ELF-1 (cell line): Measurements from ENCODE around the gene PPP1R37.

Experiments used
- DNase-seq: peaks from one replicate; pipeline ENCODE4 v3.0.0-alpha.2; 2016; ENCODE audit warnings: low read depth, low spot score

PPP1R37 gene

DNA sequence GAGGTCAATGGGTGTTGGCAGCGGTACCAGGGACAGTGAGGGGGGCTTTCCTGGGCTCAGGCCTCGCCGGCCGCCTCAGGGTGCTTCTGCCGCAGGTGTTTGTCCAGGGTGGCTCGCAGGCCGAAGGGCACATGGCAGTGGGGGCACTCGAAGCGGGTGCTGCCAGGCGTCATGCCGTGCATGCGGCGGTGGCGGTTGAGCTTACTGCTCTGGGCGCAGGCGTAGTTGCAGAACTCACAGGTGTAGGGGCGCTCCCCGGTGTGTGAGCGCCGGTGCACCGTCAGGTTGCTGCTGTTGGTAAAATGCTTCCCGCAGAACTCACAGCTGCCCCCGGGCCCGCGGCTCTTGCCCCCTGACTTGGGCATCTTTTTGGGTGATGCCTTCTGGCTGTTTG, 21.4 kb upstream of the PPP1R37 start:
- no peak for DNase-seq

DNA sequence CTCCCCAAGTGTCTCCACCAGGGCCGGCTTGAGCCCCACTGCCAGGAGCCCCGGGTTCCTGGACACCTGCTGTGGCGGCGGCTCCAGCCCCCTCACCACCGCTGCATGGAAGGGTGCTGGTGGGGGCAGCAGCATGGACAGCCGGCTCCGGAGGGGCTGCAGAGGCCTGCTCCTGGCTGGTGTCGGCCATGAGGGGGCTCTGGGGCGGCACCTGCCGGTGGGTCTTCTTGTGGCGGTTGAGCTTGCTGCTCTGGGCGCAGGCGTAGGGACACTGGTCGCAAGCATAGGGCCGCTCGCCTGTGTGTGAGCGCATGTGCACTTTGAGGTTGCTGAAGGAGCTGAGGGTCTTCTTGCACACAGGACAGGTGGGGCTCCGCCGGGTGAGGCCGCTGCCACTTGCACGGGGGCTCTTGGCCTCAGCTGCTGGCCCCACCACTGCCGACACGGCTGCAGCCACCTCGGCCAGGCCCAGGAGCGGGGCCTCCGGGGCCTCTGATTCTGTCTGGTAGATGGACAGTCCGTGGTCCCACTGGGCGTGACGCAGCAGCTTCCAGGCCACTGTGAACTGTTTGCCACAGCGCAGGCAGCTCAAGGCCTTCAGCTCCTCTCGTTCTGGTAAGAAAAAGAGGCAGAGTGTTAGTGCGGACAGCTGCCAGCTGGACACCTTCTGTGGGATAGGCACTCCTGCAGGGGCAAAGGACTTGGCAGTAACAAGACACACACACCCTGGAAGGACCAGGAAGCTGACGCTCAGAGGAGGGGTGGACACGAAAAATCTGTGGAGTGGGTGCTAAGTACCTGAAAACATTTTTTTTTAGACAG, 20.8 kb upstream of the PPP1R37 start:
- DNase-seq = peak; percentile 45

DNA sequence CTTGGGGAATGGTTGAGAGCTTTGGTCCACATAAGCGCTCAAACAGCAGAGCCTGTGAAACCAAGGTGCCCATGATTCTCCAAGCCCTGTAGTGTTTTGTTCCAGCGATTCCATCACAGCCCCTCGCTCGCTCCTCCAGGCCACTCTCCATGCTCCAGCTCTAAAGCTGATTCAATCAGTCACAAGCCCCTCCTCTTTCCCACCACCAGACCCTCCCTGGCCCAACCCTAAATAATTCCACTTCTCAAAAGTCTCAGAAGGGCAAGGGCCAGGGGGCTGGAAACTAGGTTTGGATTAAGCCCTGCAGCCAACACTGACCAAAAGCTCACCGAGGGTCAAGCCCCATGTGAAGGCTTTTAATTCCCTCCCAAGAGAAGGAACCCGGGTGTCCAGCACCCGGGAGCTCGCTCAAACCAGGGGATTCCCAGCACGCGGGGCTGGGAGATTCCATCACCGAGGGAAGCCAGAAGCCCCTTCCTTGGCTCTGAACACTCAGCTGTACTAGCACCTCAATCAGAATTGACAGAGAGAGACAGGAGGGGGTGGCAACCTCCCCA, 18.2 kb upstream of the PPP1R37 start:
- peak; percentile 71 for DNase-seq

DNA sequence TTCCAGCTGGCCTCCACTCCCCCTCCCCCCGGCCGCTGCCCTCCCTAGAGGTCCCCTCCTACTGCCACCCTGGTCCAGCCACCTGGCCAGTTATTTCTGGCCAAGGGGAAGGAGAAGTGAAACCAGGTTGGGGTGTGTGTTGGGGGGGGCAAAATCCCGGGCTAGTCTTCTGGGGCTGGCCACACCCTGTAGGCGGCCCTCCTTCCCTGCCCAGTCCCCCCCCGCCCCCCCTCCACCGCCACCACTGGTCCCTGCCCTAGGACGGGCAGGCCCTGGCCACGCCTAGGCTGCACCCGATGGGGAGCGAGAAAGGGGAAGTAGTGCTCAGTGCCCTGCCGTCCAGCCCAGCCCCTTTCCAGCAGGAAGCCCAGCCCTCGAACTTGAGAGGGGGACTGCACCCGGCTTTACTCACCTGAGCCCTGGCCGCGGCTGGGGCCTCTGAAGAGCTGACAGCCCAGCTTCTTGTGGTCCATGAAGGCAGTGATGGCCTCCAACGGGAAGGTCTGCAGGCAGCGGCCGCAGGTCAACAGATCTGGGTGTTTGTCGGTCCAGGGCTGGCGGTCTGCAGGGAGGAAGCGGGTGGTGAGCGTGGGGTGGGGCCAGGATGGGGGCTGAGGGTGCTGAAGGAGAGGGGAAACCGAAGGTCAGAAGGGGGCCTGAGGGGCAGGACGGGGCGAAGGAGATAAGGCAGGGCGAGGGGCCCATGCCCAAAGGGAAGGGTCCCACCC, 17.5 kb upstream of the PPP1R37 start:
- DNase-seq = no peak

DNA sequence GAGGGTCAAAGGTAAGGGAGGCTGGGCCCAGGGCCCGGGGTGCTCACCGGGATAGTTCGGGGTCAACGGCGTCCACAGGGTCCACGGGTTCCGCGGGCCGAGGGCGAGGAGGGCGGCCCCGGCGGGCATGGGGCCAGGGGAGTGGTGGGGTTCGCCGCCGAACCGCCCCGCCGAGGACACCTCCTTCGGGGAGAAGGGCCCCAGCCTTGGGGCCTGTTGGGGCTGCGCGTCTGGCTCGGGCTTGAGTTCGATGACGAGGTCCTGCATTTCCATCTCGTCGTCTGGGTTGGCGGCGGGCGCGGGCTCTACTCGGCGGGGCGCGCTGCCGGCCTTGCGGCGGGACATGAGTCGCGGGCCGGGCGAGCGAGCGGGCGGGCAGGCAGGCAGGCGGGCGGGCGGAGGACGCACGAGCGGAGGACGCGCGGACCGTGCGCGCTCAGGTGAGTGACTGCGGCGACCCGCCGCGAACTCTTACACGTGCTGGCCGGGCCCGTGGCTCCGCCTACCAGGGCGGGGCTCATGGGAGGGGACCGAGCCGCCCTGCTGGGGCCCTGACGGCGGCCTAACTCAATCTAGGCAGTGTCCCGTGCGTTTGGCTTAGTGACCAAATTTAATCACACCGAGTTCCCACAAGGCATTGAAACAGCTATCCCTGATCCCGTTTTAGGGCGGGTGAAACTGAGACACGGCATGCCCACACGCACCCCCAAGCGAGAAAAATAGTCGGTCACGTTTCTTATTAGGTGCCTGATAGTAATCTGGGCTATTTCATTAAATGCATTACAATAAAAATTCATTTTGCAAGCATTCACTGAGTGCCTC, 16.7 kb upstream of the PPP1R37 start, which contains the start of gene ZNF296:
Gene ZNF296, minus strand, starts transcription at position 450 of the 822 bp plus-strand sequence. Its CDS starts 105 bp downstream, at position 345.
- DNase-seq = peak; percentile 89

DNA sequence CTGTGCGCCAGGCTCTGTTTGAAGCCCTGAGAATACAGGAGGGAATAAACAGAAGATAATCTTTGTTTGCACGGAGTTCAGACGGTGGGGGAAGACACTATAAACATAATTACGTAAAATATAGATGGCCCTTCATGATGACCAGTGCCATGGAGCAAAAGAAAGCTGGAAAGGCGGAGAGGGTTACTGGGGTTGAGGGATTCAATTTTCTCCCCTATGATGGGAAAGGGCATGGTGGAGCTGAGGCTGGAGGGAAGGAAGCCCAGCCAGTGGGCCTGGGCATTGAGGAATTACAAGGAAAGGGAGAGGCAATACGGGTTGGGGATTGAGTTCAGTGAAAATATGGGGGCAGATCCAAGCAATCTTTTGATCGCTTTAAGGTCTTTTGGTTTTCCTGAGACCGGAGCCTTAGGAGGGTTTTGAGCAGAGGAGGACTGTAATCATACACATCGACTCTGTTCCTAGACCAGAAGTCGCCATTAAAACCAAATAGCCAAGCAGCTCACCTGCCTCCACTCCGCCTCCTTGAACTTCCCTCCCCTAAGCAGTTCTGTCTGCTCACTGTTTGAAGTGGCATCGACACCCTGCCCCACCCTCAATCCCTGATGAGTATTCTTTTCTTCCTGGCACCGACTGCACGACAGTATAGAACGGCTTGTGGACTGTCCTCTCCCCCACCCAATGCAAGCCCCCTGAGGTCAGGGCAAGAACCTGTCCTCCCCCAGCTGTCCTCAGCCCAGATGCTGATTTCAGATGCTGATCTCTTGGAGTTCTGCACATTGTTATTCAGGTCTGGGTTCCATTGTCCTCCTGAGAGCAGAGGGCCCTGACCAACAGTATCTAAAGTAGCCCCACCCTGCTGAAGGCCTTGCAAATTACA, 15.9 kb upstream of the PPP1R37 start:
- peak; percentile 59 for DNase-seq

DNA sequence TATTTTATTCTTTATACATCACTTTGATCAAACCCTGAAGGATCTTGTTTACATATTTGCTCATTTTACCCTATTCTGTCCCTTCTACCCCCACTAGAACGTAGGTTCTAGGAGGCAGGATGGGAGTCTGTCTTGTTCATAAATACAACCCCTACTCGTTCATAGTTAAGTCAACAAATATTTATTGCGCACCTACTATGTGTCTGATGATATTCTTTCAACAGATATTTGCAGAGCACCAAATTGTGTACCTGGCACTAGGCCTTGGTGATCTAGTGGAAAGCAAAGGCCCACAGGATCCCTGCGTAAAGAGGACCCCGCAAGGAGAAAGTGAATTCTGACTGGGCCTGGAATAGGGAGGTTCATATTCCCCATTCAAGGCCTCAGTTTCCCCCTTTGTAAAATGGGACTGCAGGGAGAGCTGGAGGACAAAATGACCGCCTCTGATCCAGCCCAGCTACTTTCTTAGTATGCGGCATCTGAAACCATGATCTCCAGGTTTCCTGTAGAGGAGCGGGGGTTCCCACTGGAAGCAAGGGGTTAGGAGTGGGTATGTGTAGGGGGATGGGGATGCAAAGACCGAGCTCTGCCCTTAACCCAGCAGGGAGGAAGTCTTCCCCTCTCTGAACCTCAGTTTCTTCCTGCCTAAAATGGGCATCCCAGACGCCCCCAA, 14.5 kb upstream of the PPP1R37 start:
- no peak for DNase-seq

DNA sequence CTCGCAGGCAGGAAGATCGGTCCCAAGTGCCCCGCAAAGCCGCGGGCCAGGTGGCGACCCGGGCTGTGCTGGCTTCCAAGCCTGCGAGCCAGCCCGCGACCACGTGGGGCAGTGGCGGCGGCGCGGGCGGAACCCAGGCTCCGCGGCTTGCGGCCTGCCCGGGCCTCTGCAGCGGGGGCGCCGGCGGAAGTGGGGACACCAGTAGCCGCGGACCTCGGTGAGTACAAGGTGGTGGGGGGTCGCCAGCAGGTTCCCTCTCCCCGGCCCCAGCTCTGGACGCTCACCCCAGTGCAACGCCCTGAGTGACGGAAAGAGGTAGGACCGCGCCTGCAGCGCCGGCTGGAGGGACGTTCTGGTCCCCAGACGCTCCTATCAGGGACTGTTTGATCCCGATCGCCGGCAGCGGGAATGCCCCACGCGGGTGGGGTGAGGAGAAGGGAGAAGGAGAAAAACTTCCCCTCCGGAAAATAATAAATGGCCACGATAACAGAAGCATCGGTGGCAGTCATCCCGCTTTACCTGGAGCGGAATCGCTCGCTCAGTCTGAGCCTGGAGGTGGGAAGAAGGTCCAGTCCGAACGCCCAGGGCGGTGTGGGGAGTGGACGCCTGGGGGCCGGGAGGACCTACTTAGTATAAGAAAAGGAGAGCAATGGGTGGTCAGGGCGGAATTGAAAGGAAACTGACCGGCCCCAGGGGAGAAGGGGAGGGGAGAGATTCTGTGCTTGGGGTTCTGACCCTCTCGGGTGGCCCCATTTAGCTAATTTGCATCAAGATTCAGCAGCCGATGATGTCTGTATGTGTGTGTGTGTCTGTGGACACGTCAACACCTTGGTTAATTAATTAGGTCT, 13.7 kb upstream of the PPP1R37 start, which contains the start of gene GEMIN7:
Gene GEMIN7, plus strand, starts transcription at position 198 of the 848 bp plus-strand sequence. CDS start 10,855 bp downstream, outside the sequence.
- peak; percentile 96 for DNase-seq

DNA sequence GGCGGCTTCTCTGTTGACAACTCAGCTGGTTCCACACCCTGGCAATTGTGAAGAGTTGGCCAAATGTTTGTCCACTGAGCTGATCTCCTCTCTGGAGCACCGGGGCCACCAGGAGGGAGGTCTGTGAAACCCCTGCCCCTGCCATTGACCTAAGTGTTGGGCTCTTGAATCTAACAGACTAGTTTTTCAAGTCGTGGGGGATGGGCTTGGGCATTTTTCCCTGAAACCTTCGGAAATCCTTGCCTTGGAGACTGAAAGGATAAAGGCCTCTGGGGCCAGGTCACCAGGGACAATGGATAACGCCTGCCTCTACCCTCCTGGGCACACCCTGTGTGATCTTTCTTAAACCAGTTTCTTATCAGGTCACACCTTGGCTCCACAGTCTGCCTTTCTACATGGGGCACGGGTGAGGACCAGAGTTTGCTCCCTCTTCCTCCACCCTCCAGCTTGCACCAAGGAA, 13.0 kb upstream of the PPP1R37 start:
- peak; percentile 90 for DNase-seq

DNA sequence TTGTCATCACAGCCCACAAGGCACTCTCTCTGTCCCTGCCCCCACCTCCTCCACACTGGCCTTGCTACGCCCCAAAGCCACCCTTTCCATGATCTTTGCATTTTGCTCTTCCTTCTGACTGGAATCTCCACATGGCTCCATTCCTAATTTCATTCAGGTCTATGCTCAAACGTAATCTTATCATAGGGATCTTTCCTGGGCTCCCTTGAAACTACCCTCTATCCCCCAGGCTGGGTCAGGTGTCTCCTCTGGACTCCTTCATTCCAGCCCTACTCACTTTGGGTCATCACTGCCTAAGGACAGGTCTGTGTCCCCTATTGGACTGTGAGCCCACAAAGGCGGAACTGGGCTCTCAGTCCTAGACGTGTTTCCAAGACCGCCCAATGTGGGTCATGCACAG, 10.8 kb upstream of the PPP1R37 start:
- no peak for DNase-seq

DNA sequence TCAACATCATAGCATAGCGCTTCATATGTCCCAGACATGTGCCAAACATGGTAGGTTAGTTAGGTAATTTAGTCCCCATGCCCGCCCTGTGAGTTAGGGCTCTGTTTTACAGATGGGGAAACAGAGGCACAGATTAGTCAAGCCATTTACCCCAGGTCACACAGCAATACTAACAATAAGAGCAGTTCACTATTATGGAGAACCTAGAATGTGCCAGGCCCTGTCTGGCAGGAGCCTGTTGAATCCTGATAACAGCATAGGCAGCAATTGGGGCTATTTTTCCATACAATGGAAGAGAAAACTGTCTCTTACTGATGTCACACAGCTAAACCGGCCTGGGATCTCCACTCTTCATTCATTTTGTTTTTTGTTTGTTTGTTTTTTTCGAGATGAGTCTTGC, 6.5 kb upstream of the PPP1R37 start:
- no peak for DNase-seq

DNA sequence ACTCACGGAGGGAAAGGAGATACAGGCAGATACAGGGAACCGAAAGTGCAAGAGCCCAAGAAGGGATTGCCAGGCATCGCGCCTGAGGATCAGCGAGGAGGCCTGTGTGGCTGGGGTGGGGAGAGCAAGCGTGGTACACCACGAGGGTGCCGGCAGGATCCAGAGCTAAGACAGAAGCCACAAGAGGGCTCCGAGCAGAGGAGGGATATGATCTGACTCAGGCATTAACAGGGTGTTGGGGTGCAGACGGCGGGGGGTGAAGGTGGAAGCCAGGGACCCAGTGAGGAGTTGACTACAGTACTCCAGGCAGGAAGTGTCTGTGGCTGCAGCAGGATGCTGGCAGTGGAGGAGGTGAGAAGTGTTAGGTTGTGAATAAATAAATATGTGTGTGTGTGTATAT, 5.4 kb upstream of the PPP1R37 start:
- DNase-seq = no peak

DNA sequence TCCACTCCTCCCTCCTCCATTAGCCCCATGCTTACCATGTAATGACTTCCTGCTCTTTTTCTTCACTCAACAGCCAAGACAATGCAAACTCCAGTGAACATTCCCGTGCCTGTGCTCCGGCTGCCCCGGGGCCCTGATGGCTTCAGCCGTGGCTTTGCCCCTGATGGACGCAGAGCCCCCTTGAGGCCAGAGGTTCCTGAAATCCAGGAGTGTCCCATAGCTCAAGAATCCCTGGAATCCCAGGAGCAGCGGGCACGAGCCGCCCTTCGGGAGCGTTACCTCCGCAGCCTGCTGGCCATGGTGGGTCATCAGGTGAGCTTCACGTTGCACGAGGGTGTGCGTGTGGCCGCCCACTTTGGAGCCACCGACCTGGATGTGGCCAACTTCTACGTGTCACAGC, 2.9 kb upstream of the PPP1R37 start:
- DNase-seq = peak; percentile 96

DNA sequence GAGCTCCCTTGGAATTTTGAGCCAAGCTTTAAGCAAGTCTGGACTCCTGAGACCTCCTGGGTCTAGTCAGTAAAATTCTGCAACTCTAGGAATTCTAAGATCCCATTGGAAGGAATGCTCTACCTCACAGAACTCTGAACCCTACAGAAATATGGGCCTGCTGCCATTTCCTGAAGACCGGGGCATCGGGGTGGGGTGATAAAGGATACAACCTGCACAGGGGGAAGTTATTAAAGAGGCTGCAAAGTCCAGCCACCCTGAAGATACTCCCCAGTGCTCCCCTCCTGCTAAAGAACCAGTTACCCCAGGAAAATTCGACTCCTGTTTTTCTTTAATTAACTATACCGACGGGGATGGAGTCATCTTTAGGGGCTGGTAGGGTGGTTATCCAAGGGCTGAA, 2.4 kb upstream of the PPP1R37 start:
- DNase-seq = no peak

DNA sequence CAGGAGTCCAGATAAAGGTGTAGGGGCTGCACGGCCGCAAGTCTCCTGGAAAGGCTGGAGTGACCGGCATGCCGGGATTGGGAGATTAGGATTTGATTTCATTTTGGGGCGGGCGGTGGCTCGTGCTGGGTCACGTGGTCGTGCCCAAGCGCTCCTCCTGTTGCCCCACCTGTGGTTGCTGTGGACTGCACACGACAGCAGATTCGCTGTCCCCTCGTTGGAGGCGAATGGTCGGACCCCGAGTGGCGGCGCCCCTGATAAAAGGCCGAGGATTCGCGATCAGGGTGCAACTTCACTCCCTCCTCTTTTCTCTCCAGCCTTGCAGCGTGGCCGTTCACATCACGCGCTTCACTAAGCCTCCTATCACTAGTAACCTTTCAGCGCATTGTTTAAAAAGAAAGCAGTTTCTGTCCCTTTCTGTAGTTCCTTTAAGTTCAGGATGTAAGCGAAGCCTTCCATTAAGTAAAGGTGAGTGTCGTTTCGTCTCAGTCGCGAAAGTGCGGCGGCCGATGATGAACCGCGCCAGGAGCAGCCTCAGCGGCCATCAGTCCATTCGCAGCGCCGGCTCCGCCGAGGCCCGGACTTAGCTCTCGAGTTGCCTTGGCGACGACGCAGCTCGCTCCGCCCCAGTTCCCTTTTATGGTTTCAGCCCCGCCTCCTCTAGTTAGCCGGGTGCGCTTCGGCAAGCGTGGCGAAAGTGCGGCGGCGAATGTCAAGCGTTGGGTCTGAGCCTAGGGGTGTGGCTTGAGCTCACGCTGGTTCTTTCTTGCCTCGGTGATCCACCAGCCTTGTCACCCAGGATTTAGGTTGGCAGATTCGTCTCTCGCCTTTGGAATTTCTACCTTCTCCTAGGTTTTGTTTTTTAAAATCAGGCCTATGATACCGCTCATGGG, 1.7 kb upstream of the PPP1R37 start:
- DNase-seq = peak; percentile 99

DNA sequence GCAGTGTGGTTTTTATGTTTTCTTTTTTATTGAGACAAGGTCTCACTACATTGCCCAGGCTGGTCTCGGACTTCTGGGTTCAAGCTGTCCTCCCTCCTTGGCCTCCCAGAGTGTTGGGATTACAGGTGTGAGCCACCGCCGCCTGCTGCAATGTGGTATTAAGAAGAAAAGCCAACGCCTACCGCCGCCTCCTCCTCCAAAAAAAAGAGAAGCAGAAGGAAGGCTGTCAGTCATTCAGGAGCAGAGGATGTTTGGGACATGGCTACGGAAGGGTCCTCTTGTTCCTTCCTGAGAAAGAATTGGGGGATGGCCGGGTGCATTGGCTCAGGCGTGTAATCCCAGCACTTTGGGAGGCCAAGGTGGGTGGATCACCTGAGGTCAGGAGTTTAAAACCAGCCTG, 1.2 kb downstream of the PPP1R37 start:
- no peak for DNase-seq

DNA sequence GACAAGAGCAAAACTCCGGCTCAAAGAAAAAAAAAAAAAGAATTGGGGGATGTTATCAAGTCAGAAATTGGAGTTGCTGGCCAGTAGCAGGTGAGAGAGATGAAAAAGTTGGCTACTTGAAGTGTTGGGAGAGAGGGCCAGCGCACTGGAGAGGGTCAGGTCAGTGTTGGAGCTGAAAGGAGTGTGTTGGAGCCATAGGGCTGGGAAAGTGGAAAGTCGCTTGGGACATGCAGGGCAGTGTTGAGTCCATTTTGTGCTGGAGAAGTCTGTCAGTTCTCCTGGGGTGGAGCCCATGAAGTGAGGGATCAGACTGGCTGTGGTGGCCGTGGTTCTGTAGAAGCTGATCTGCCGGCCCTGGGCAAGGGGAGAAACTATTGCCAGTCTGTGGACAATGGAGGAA, 1.7 kb downstream of the PPP1R37 start:
- DNase-seq = no peak
